ENCODE measurements around the gene DCAF12. TPM values are rescaled to one million over a fixed set of nuclear protein-coding genes. Genes with fewer than 3 reads are reported as not detected.

DCAF12 gene
- total and polyA plus RNA-seq, 2 of the 8 experiments (the other 6 are each of a cell fraction or from before 2014, with no cell fraction given), result 22.7 to 29.2 TPM

DNA sequence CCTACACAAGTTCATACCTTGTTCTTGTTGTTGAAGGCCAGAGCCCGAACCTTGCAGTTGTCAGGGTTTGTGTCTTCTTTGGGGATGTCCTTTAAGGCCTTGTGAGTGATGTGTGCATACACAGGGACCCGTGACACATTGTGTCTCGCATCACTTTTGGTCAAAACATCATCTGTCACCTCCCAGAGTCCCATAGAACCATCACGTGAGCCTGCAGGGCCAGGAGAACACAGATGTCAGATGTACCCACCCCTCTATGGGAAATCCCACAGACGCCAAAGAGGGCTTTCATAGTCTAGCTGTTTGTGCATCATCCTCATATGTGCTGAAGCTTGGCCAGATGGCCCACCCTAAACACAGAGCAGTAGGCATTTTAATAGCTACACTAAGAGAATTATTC is 28.2 kb downstream of the DCAF12 start:
- H3K27me3 ChIP-seq (replicated peaks in 1 of 4; ENCODE audit: control insufficient read depth in 3 of 4, extremely low read depth in 1 of 4, insufficient read depth in 3 of 4, low read length in 3 of 4), result no peaks in the 10 kb centered on the region
- DNase-seq (ENCODE audit: low read depth in 1 of 2, low spot score in 2 of 2) (no peak), FAIRE-seq (no peak)
- WGBS, 2 experiments (ENCODE audit: extremely low coverage in 1 of 2, insufficient coverage in 1 of 2, insufficient read length in 1 of 2, insufficient replicate concordance in 2 of 2, low coverage in 1 of 2, low lambda C conversion rate in 2 of 2, missing lambda C conversion rate in 1 of 2), result 91% methylated on average over 5 of the region's 5 CpGs; no CpG with 5 or more reads in 1 of the 2 experiments
- no peak overlapping the region for H3K27ac ChIP-seq (ENCODE audit: low read depth, low read length)
- peaks cover 16 to 55% (median 44%) of the 10 kb centered on the region in 4 experiments for H3K36me3 ChIP-seq (ENCODE audit: control insufficient read depth in 2 of 4, insufficient read depth in 4 of 4, low read length in 3 of 4)
- no peak overlapping the region for H3K4me2 ChIP-seq (ENCODE audit: insufficient read depth in 1 of 2, low read depth in 2 of 2, low read length in 2 of 2)
- H4K91ac ChIP-seq (replicated peaks; ENCODE audit: insufficient read length, low read length), result no peak overlapping the region
- no peak overlapping the region for H3K23ac ChIP-seq (ENCODE audit: insufficient read length)
- H2BK15ac ChIP-seq (ENCODE audit: low read length), result no peak overlapping the region
- CTCF ChIA-PET (ENCODE audit: partially characterized antibody), result interaction anchor here (0.6 to 1.7 kb wide), 3 partner anchors 8 to 320 kb away, joined by 3 to 4 read pairs (median 3); no protein-coding TSS in a partner anchor
- H2AK5ac ChIP-seq (ENCODE audit: low read depth, low read length), result no peak overlapping the region
- no peaks in the 10 kb centered on the region for H3K4me1 ChIP-seq (replicated peaks in 1 of 4; ENCODE audit: control insufficient read depth in 3 of 4, insufficient read depth in 4 of 4, low read length in 3 of 4)
- no peak overlapping the region for H4K5ac ChIP-seq (ENCODE audit: insufficient read length, low read depth, low read length)
- no peak overlapping the region for H3K4ac ChIP-seq (replicated peaks; ENCODE audit: insufficient read length, low read depth, low read length)
- no peaks in the 10 kb centered on the region for H3K23me2 ChIP-seq (ENCODE audit: low read depth, low read length)
- POLR2A ChIA-PET (ENCODE audit: partially characterized antibody), result no interaction called here
- no peak overlapping the region for H3K4me3 ChIP-seq (ENCODE audit: extremely low read depth in 1 of 4, insufficient read depth in 2 of 4, low read depth in 3 of 4, low read length in 4 of 4)
- no peak overlapping the region for H3K56ac ChIP-seq (replicated peaks; ENCODE audit: insufficient read length, low read depth, low read length)
- H3K79me2 ChIP-seq (ENCODE audit: control insufficient read depth in 1 of 2, insufficient read depth in 2 of 2, low read length in 2 of 2), result no peaks in the 10 kb centered on the region
- H3K14ac ChIP-seq (ENCODE audit: insufficient read length), result no peak overlapping the region
- no peaks in the 10 kb centered on the region for H3K9me3 ChIP-seq (ENCODE audit: insufficient read depth in 2 of 2, low read depth in 1 of 2, low read length in 1 of 2)
- no peak overlapping the region for H2BK12ac ChIP-seq (ENCODE audit: low read depth, low read length)
- H4K20me1 ChIP-seq (replicated peaks in 1 of 2; ENCODE audit: control insufficient read depth in 1 of 2, insufficient read depth in 2 of 2, low read length in 2 of 2), result peaks cover 0 to 2% of the 10 kb centered on the region in 2 experiments
- no peak overlapping the region for H2BK20ac ChIP-seq (ENCODE audit: low read length)
- H3K18ac ChIP-seq (ENCODE audit: extremely low read depth, low read length), result no peak overlapping the region
- H4K8ac ChIP-seq (ENCODE audit: extremely low read depth, insufficient read depth, low read length), result no peak overlapping the region
- H2AFZ ChIP-seq (ENCODE audit: low read length), result no peak overlapping the region
- H3K79me1 ChIP-seq (ENCODE audit: low read depth, low read length), result no peaks in the 10 kb centered on the region
- H3K9ac ChIP-seq (replicated peaks in 1 of 4; ENCODE audit: extremely low read depth in 1 of 4, low read depth in 3 of 4, low read length in 3 of 4), result no peak overlapping the region
- no peak overlapping the region for H2BK120ac ChIP-seq (replicated peaks; ENCODE audit: low read depth, low read length)
- H2BK5ac ChIP-seq (ENCODE audit: low read depth, low read length), result no peak overlapping the region
- TF ChIP-seq, protein P1, sequence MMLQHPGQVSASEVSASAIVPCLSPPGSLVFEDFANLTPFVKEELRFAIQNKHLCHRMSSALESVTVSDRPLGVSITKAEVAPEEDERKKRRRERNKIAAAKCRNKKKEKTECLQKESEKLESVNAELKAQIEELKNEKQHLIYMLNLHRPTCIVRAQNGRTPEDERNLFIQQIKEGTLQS (IDR thresholded peaks at IDR 0.05; ENCODE audit: insufficient read depth, low read depth, low read length), result no peak
- TF ChIP-seq SIRT6 (IDR thresholded peaks at IDR 0.05; ENCODE audit: low read length) (no peak), SP1 (IDR thresholded peaks at IDR 0.05; ENCODE audit: low read depth, low read length) (no peak), ASH2L (IDR thresholded peaks at IDR 0.05; ENCODE audit: low read length) (no peak), EGR1 (IDR thresholded peaks at IDR 0.05; ENCODE audit: borderline replicate concordance, low read depth, low read length) (no peak), ZNF274 (IDR thresholded peaks at IDR 0.05; ENCODE audit: borderline replicate concordance, extremely low read depth, low read length) (no peak), BACH1 (IDR thresholded peaks at IDR 0.05; ENCODE audit: low read length) (no peak), RFX5 (IDR thresholded peaks at IDR 0.05; ENCODE audit: borderline replicate concordance, low read depth, low read length) (no peak), SUZ12 (IDR thresholded peaks at IDR 0.05; ENCODE audit: low read length) (no peak), RXRA (IDR thresholded peaks at IDR 0.05; ENCODE audit: insufficient read depth, low read depth, low read length) (no peak), RNF2 (IDR thresholded peaks at IDR 0.05; ENCODE audit: borderline replicate concordance, low read depth, low read length, missing control alignments, poor library complexity, severe bottlenecking) (no peak)
- TF ChIP-seq, protein P2, sequence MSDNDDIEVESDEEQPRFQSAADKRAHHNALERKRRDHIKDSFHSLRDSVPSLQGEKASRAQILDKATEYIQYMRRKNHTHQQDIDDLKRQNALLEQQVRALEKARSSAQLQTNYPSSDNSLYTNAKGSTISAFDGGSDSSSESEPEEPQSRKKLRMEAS (IDR thresholded peaks at IDR 0.05), result no peak
- TF ChIP-seq, protein P3, sequence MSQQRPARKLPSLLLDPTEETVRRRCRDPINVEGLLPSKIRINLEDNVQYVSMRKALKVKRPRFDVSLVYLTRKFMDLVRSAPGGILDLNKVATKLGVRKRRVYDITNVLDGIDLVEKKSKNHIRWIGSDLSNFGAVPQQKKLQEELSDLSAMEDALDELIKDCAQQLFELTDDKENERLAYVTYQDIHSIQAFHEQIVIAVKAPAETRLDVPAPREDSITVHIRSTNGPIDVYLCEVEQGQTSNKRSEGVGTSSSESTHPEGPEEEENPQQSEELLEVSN (IDR thresholded peaks at IDR 0.05), result no peak
